HCT116 (cell line): Measurements from ENCODE around the gene ENTPD8. TPM values are rescaled to one million over a fixed set of nuclear protein-coding genes. Genes with fewer than 3 reads are reported as not detected.

Experiments used
- ATAC-seq: fragments of 200-7000 bp; cut with Tn5 transposase; 2 replicates; pipeline ENCODE4 v1.9.1; 2020; ENCODE audit warnings: mild to moderate bottlenecking, moderate library complexity
- BruUV-seq: library from RNA; stranded (reverse); fragments of 400-500 nt; replicated peaks from 2 replicates; lab custom pipeline; 2021; lab: Mats Ljungman, UMichigan
- CTCF ChIA-PET: fragments of 300-600 bp; sonication (Branson Sonifier 250); formaldehyde crosslinking; loops from one replicate; lab custom pipeline; 2021; ENCODE audit warnings: antibody characterized with exemption; lab: Charles Lee
- POLR2A ChIA-PET: fragments of 300-600, 350-600 bp; sonication (Branson Sonifier 250); formaldehyde crosslinking; loops from one replicate; lab custom pipeline; 2021; ENCODE audit warnings: antibody characterized with exemption; lab: Charles Lee
- RAD21 ChIA-PET, 2 experiments: fragments of 300-600 bp; sonication (Branson Sonifier 250); formaldehyde crosslinking; loops; one replicate each; lab custom pipeline; 2023; ENCODE audit warnings: low total read pairs in 2 of 2; ENCODE audit not compliant: uncharacterized antibody in 2 of 2, unreplicated experiment in 2 of 2, low non-redundant PET in 1 of 2; lab: Charles Lee
- DNase-seq: peaks from one replicate; pipeline ENCODE4 v3.0.0-alpha.2; 2010; ENCODE audit warnings: low read depth, low spot score
- H2AFZ ChIP-seq: fragments of 200-600 bp; shearing (Covaris generic), sonication (generic); 2 replicates; pipeline ENCODE4 v1.6.1; 2017; ENCODE audit warnings: low read depth, mixed run types, mixed read lengths, antibody characterized with exemption, low read length; ENCODE audit not compliant: poor library complexity, severe bottlenecking
- H3K27ac ChIP-seq: 2 replicates; pipeline ENCODE4 v1.5.1; 2012; ENCODE audit warnings: low read depth, low read length
- H3K27me3 ChIP-seq: fragments of 200-600 bp; sonication (generic); 2 replicates; pipeline ENCODE4 v1.6.1; 2016; ENCODE audit warnings: mixed run types, low read length, mixed read lengths; ENCODE audit not compliant: insufficient read depth
- H3K36me3 ChIP-seq, 2 experiments: fragments of 200-500 bp in 1 of 2; fragments of 200-600 bp in 1 of 2; sonication (Bioruptor generic) in 1 of 2; sonication (generic) in 1 of 2; 2 replicates each; pipeline versions ENCODE4 v1.5.1 to v1.6.1; 2014 to 2016; ENCODE audit warnings: low read length in 2 of 2, inconsistent platforms in 1 of 2, mixed read lengths in 1 of 2, mixed run types in 1 of 2; ENCODE audit not compliant: insufficient read depth in 2 of 2, control insufficient read depth in 1 of 2
- H3K4me1 ChIP-seq, 2 experiments: fragments of 200-600 bp in 1 of 2; sonication (generic) in 1 of 2; 2 replicates each; pipeline versions ENCODE4 v1.5.1 to v1.6.1; 2012 to 2017; ENCODE audit warnings: low read length in 2 of 2, inconsistent platforms in 1 of 2, mild to moderate bottlenecking in 1 of 2, mixed read lengths in 1 of 2, mixed run types in 1 of 2, moderate library complexity in 1 of 2; ENCODE audit not compliant: insufficient read depth in 2 of 2, control insufficient read depth in 1 of 2
- H3K4me2 ChIP-seq: fragments of 200-600 bp; sonication (generic); 2 replicates; pipeline ENCODE4 v1.6.1; 2017; ENCODE audit warnings: mixed run types, low read length, mixed read lengths
- H3K4me3 ChIP-seq, 2 experiments: fragments of 200-600 bp in 1 of 2; sonication (generic) in 1 of 2; replicated peaks in 1 of 2; 2 replicates each; pipeline ENCODE4 v1.5.1; 2011 to 2016; ENCODE audit warnings: low read length in 2 of 2, control low read depth in 1 of 2, low read depth in 1 of 2, mild to moderate bottlenecking in 1 of 2, mixed read lengths in 1 of 2, mixed run types in 1 of 2
- H3K79me2 ChIP-seq: fragments of 200-600 bp; sonication (generic); 2 replicates; pipeline ENCODE4 v1.6.1; 2017; ENCODE audit warnings: mild to moderate bottlenecking, mixed run types, low read length, moderate library complexity, mixed read lengths; ENCODE audit not compliant: insufficient read depth
- H3K9ac ChIP-seq: fragments of 200-600 bp; sonication (generic); 2 replicates; pipeline ENCODE4 v1.6.1; 2016; ENCODE audit warnings: low read length, mixed read lengths
- H3K9me2 ChIP-seq: fragments of 200-600 bp; sonication (generic), shearing (Covaris generic); 2 replicates; pipeline ENCODE4 v1.6.1; 2017; ENCODE audit warnings: mixed run types, mild to moderate bottlenecking, moderate library complexity; ENCODE audit not compliant: insufficient read depth
- H3K9me3 ChIP-seq, 2 experiments: fragments of 200-500 bp in 1 of 2; fragments of 200-600 bp in 1 of 2; sonication (Bioruptor generic) in 1 of 2; sonication (generic) in 1 of 2; 2 replicates each; pipeline ENCODE4 v1.6.1; 2014 to 2017; ENCODE audit warnings: low read length in 2 of 2, mixed read lengths in 2 of 2, inconsistent platforms in 1 of 2, low read depth in 1 of 2, mild to moderate bottlenecking in 1 of 2, mixed run types in 1 of 2, moderate library complexity in 1 of 2; ENCODE audit not compliant: control insufficient read depth in 1 of 2, insufficient read depth in 1 of 2
- H4K20me1 ChIP-seq: fragments of 200-600 bp; sonication (generic), shearing (Covaris generic); 2 replicates; pipeline ENCODE4 v1.6.1; 2017; ENCODE audit warnings: mixed run types, mild to moderate bottlenecking, moderate library complexity; ENCODE audit not compliant: insufficient read depth
- ATF3 ChIP-seq: IDR thresholded peaks from 2 replicates; pipeline ENCODE4 v1.6.1; 2012
- CEBPB ChIP-seq: IDR thresholded peaks from 2 replicates; pipeline ENCODE4 v1.6.1; 2012; ENCODE audit warnings: low read depth
- EGR1 ChIP-seq: IDR thresholded peaks from 2 replicates; pipeline ENCODE4 v1.6.1; 2012; ENCODE audit warnings: low read depth
- ELF1 ChIP-seq: IDR thresholded peaks from 2 replicates; pipeline ENCODE4 v1.6.1; 2012; ENCODE audit warnings: low read depth, borderline replicate concordance
- EZH2 ChIP-seq: fragments of 200-600 bp; sonication (generic); IDR thresholded peaks from 2 replicates; pipeline ENCODE4 v1.6.1; 2017; ENCODE audit warnings: antibody characterized with exemption, mixed run types
- EZH2phosphoT487 ChIP-seq: fragments of 200-600 bp; IDR thresholded peaks from 2 replicates; pipeline ENCODE4 v1.6.1; 2018; ENCODE audit warnings: antibody characterized with exemption, borderline replicate concordance
- FOSL1 ChIP-seq: IDR thresholded peaks from 2 replicates; pipeline ENCODE4 v1.6.1; 2012; ENCODE audit warnings: low read depth
- JUND ChIP-seq: IDR thresholded peaks from 2 replicates; pipeline ENCODE4 v1.6.1; 2012
- MAX ChIP-seq: IDR thresholded peaks from 2 replicates; pipeline ENCODE4 v1.6.1; 2012
- POLR2A ChIP-seq: IDR thresholded peaks from 2 replicates; pipeline ENCODE4 v1.7.0; 2011; ENCODE audit warnings: borderline replicate concordance; ENCODE audit not compliant: insufficient read depth, insufficient read length; ENCODE audit errors: extremely low read depth
- POLR2AphosphoS5 ChIP-seq: IDR thresholded peaks from 2 replicates; pipeline ENCODE4 v1.6.1; 2011; ENCODE audit warnings: mild to moderate bottlenecking, low read depth, low read length, moderate library complexity
- REST ChIP-seq: IDR thresholded peaks from 2 replicates; pipeline ENCODE4 v1.6.1; 2012; ENCODE audit warnings: low read depth
- SIN3A ChIP-seq: IDR thresholded peaks from 2 replicates; pipeline ENCODE4 v1.6.1; 2012; ENCODE audit warnings: low read depth
- SP1 ChIP-seq: IDR thresholded peaks from 2 replicates; pipeline ENCODE4 v1.6.1; 2012; ENCODE audit warnings: low read depth
- SRF ChIP-seq: IDR thresholded peaks from 2 replicates; pipeline ENCODE4 v1.6.1; 2012; ENCODE audit warnings: low read depth
- TCF7L2 ChIP-seq: IDR thresholded peaks from 2 replicates; pipeline ENCODE4 v1.7.0; 2011; ENCODE audit warnings: borderline replicate concordance, inconsistent platforms; ENCODE audit not compliant: insufficient read depth, insufficient read length; ENCODE audit errors: extremely low read depth
- ZFX ChIP-seq: fragments of 450-650 bp; IDR thresholded peaks from 2 replicates; pipeline ENCODE4 v1.6.1; 2017
- intact Hi-C: fragments of 100-400 bp; cut with micrococcal nuclease; formaldehyde crosslinking; loops from 2 replicates; pipeline ENCODE4 v1.10.0; 2022
- total RNA-seq: library from RNA; stranded (reverse); gene quantifications from one replicate; pipeline ENCODE4 v1.2.1, GENCODE V29; 2021; ENCODE audit not compliant: unreplicated experiment

Gene ENTPD8
- total RNA-seq, 1 experiment from 2014 or later: 1.7 TPM

GRCh38 chr9:137395666-137396010, 45.5 kb downstream of the ENTPD8 start (continued):
- no peak for TF ChIP-seq POLR2A
- TF ChIP-seq, all 23 proteins: peak for 0

- CTCF ChIA-PET: no interaction called here
Observed at GRCh38 chr9:137394866-137395665, 46.1 kb downstream of the ENTPD8 start.

More at GRCh38 chr9:137394866-137395665, 46.1 kb downstream of the ENTPD8 start:
- no peaks in the 10 kb centered on the region for H3K27me3 ChIP-seq
- no peaks in the 10 kb centered on the region for H4K20me1 ChIP-seq
- no peak overlapping the region for H2AFZ ChIP-seq
- no peak for TF ChIP-seq ZFX
- no peak for TF ChIP-seq SRF
- no peak for TF ChIP-seq POLR2AphosphoS5
- TF ChIP-seq ELF1: no peak
- no peak for TF ChIP-seq CEBPB
- no peak for TF ChIP-seq MAX
- TF ChIP-seq TCF7L2: no peak
- TF ChIP-seq EZH2: no peak
- TF ChIP-seq REST: no peak
- no peak for TF ChIP-seq JUND
- TF ChIP-seq FOSL1: no peak
- TF ChIP-seq SIN3A: no peak
- TF ChIP-seq EGR1: no peak
- TF ChIP-seq ATF3: no peak
- no peak for TF ChIP-seq SP1
- TF ChIP-seq EZH2phosphoT487: no peak
- DNase-seq (no peak), ATAC-seq (no peak)
- H3K36me3 ChIP-seq: no peaks in the 10 kb centered on the region
- H3K9me3 ChIP-seq: no peaks in the 10 kb centered on the region
- ChIA-PET POLR2A (no interaction called here), RAD21 (interaction anchor here in 1 of 2 experiments (0.6 kb wide), 1 partner anchor 56 kb away, joined by 3 read pairs; no protein-coding TSS in a partner anchor)
- peaks cover 0 to 8% of the 10 kb centered on the region in 2 experiments; a peak in 2 of 4 replicates for H3K4me1 ChIP-seq
- H3K4me3 ChIP-seq: no peak overlapping the region
- BruUV-seq: no TSS peak
- H3K9ac ChIP-seq: no peak overlapping the region
- no peaks in the 10 kb centered on the region for H3K79me2 ChIP-seq
- intact Hi-C loops: no loop called here
- H3K9me2 ChIP-seq: no peaks in the 10 kb centered on the region
- H3K27ac ChIP-seq: no peak overlapping the region
- no peak overlapping the region for H3K4me2 ChIP-seq
